GM06990 (cell line): Measurements from ENCODE around the gene LGR6.

Experiments
- DNase-seq: peaks from one replicate; pipeline ENCODE4 v3.0.0-alpha.2; 2011; ENCODE audit not compliant: insufficient read length; ENCODE audit errors: extremely low read depth
- H3K27me3 ChIP-seq: replicated peaks from 2 replicates; pipeline ENCODE4 v1.6.0; 2011; ENCODE audit warnings: low read length; ENCODE audit not compliant: control insufficient read depth, insufficient read depth
- H3K36me3 ChIP-seq: 2 replicates; pipeline ENCODE4 v1.5.1; 2011; ENCODE audit warnings: low read length; ENCODE audit not compliant: control insufficient read depth, insufficient read depth
- H3K4me3 ChIP-seq: replicated peaks from 2 replicates; pipeline ENCODE4 v1.5.1; 2011; ENCODE audit warnings: low read depth, mild to moderate bottlenecking, control low read depth, low read length
- TF ChIP-seq, protein P1 (sequence below): IDR thresholded peaks from 2 replicates; pipeline ENCODE4 v1.5.1; 2011; ENCODE audit warnings: low read length, control low read depth, mild to moderate bottlenecking, inconsistent platforms; ENCODE audit not compliant: insufficient read depth, poor library complexity, severe bottlenecking

LGR6 gene

DNA sequence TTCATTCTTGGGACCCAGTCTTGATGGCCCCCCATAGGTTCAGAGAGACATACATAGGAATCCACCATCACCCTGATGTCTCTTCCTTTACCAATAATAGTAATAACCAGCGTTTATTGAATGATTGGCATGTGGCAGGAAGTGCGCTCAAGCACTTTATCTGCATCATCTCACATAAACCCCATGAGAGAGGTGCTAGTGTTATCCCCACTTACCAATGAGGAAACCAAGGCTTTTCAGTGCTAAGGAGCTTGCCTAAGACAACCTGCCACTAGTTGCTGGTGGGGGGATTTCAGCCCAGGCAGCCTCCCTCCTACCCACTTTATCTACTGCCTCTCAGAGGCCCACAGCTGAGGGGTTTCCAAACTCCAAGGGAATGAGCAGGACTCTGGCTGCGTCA, 7.7 kb downstream of the LGR6 start:
- Histone ChIP-seq H3K27me3 (no peaks in the 10 kb centered on the region; the same call in 1 of the 2 replicates), H3K4me3 (no peak overlapping the region), H3K36me3 (no peaks in the 10 kb centered on the region)
- TF ChIP-seq, protein P1, sequence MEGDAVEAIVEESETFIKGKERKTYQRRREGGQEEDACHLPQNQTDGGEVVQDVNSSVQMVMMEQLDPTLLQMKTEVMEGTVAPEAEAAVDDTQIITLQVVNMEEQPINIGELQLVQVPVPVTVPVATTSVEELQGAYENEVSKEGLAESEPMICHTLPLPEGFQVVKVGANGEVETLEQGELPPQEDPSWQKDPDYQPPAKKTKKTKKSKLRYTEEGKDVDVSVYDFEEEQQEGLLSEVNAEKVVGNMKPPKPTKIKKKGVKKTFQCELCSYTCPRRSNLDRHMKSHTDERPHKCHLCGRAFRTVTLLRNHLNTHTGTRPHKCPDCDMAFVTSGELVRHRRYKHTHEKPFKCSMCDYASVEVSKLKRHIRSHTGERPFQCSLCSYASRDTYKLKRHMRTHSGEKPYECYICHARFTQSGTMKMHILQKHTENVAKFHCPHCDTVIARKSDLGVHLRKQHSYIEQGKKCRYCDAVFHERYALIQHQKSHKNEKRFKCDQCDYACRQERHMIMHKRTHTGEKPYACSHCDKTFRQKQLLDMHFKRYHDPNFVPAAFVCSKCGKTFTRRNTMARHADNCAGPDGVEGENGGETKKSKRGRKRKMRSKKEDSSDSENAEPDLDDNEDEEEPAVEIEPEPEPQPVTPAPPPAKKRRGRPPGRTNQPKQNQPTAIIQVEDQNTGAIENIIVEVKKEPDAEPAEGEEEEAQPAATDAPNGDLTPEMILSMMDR: no peak
- DNase-seq: no peak

DNA sequence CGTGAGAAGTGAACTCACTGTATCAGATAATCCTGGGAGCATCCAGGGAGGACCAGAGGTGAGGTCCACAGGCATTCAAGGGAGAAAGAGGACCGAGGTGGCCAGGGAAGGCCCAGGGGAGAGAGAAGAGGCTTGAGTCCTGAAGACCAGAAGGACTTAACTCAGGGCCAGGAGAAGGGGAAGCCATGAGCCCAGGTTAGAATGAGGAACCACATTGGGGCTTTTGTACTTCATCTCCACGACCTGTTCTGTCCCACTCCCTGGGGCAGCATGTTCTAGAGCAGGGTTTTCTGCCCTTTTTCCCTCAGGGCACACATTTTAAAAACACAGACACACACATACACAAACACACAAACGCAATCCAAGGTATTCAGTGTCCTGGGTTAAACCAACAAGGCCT, 8.4 kb downstream of the LGR6 start:
- Histone ChIP-seq H3K36me3 (no peaks in the 10 kb centered on the region), H3K4me3 (no peak overlapping the region), H3K27me3 (no peaks in the 10 kb centered on the region)
- no peak for DNase-seq
- TF ChIP-seq, protein P1: no peak

DNA sequence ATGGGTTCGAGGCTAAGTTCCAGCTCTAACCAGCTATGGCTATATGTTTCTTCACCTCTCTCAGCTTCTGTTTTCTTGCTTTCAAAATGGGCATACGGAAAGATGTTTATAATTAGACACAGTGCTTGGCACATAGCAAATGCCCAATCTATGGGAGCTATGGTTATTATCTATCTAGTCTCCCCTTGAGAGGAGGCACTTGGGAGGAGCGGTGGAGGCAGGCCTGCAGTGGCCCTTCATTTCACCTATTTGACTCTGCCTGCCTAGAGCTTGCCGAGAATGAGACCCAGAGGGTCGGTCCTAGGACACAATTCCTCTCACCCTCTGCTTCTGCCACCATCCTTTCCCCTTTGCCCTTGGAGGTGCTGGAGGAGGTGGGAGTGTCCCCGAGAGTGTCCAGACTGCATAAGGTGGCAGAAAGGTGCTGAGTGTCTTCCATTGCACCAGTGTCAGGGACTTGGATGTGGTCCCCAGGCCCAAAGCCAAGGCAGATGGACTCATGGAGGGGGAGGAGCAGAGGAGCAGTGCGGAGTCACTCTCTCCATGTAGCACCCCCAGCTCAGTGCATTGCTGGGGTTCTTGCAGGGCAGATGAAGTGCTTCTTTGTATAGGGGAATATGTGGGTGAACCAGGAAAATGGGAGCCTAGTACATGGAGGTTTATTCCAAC, 9.0 kb downstream of the LGR6 start:
- H3K27me3 ChIP-seq: no peaks in the 10 kb centered on the region
- no peaks in the 10 kb centered on the region for H3K36me3 ChIP-seq
- H3K4me3 ChIP-seq: no peak overlapping the region
- TF ChIP-seq, protein P1: no peak
- DNase-seq: no peak

DNA sequence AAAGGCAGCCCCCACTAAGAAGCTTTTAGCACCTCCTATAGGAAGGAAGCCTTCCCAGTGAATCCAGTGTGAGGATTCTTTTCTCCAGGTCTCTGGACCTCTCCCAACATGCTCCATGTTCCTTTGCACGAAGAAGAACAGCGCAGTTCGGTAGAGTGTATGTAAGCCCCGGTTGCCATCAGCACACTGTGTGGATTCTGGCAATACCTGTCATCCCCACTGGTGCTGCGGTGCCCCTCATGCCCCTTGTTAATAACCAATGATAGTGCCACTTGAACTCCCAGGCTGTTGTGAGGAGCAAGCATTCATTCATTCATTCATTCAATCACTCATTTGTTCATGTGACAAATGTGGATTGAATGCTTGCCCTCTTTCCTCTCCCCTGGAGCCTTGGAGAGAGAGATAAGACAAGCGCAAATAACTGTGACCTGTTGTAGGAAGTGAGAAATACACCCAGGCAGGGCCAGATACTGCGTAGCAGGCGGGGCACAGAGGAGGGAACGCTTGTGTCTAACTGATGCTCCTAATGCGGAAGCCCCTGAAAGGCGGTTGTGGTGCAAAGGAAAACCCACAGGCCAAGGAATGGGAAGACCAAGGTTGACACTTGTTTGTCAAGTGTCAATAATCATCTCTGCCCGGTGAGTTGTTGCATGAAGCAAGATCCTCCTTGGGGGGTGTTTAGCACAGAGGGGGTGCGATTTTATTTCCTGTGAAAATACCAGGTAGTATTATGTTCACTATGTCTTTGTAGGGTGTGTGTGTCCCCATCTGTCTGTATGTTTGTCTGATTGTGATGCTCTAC, 9.8 kb downstream of the LGR6 start:
- TF ChIP-seq, protein P1: no peak
- Histone ChIP-seq H3K36me3 (no peaks in the 10 kb centered on the region), H3K4me3 (no peak overlapping the region), H3K27me3 (no peaks in the 10 kb centered on the region)
- no peak for DNase-seq

DNA sequence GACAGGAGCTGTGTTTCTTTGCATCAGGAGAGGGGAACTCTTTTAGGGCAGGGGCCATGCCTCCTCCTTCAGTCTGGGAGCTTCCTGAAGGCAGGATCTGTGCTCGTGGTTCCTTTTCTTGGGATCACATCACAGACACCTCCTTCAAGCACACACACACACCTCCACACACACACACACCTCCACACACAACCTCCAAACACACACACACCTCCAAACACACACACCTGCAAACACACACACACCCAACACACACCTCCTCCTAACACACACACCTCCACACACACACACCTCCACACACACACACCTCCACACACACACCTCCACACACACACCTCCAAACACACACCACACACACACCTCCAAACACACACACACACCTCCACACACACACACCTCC, 10.5 kb downstream of the LGR6 start:
- Histone ChIP-seq H3K27me3 (no peaks in the 10 kb centered on the region), H3K36me3 (no peaks in the 10 kb centered on the region), H3K4me3 (no peak overlapping the region)
- no peak for DNase-seq
- TF ChIP-seq, protein P1: no peak
